OCI-LY1 (cell line): ENCODE results near the gene LENEP.

Source experiments
- H2AFZ ChIP-seq: fragments of 200-600 bp; sonication (generic), shearing (Covaris generic); 2 replicates; pipeline ENCODE4 v1.6.0; 2014; ENCODE audit warnings: antibody characterized with exemption, mild to moderate bottlenecking, low read length
- H3F3A ChIP-seq: fragments of 200-600 bp; sonication (generic), shearing (Covaris generic); 2 replicates; pipeline ENCODE4 v1.6.0; 2014; ENCODE audit warnings: mild to moderate bottlenecking, antibody characterized with exemption, low read length, moderate library complexity; ENCODE audit not compliant: insufficient read depth
- H3K27ac ChIP-seq: fragments of 200-600 bp; sonication (generic); 2 replicates; pipeline ENCODE4 v1.5.1; 2014; ENCODE audit warnings: low read length, mixed run types, mild to moderate bottlenecking, low read depth; ENCODE audit not compliant: poor library complexity, severe bottlenecking
- H3K27me3 ChIP-seq: fragments of 200-600 bp; sonication (generic); 2 replicates; pipeline ENCODE4 v1.6.0; 2014; ENCODE audit warnings: antibody characterized with exemption, mild to moderate bottlenecking, low read length, moderate library complexity; ENCODE audit not compliant: insufficient read depth
- H3K36me3 ChIP-seq: fragments of 200-600 bp; sonication (generic); 2 replicates; pipeline ENCODE4 v1.6.1; 2014; ENCODE audit warnings: mild to moderate bottlenecking, antibody characterized with exemption, low read length, moderate library complexity, mixed read lengths; ENCODE audit not compliant: insufficient read depth
- H3K4me1 ChIP-seq: fragments of 200-600 bp; sonication (generic); 2 replicates; pipeline ENCODE4 v1.5.1; 2014; ENCODE audit warnings: mild to moderate bottlenecking, low read length, moderate library complexity; ENCODE audit not compliant: insufficient read depth, severe bottlenecking
- H3K4me2 ChIP-seq: fragments of 200-600 bp; sonication (generic), shearing (Covaris generic); 2 replicates; pipeline ENCODE4 v1.6.1; 2014; ENCODE audit warnings: low read length
- H3K4me3 ChIP-seq: fragments of 200-600 bp; sonication (generic); 2 replicates; pipeline ENCODE4 v1.5.1; 2014; ENCODE audit warnings: low read length, low read depth, mild to moderate bottlenecking, mixed read lengths; ENCODE audit not compliant: poor library complexity, severe bottlenecking
- H3K79me2 ChIP-seq: fragments of 200-600 bp; shearing (Covaris generic); 2 replicates; pipeline ENCODE4 v1.6.1; 2016; ENCODE audit warnings: mixed run types, low read length, mixed read lengths; ENCODE audit not compliant: insufficient read depth
- H3K9ac ChIP-seq: fragments of 200-600 bp; sonication (generic), shearing (Covaris generic); 2 replicates; pipeline ENCODE4 v1.6.1; 2014; ENCODE audit warnings: mild to moderate bottlenecking, low read length, mixed read lengths
- H3K9me2 ChIP-seq: fragments of 200-600 bp; sonication (generic), shearing (Covaris generic); 2 replicates; pipeline ENCODE4 v1.6.1; 2014; ENCODE audit warnings: low read depth, mild to moderate bottlenecking, low read length, mixed read lengths
- H3K9me3 ChIP-seq: fragments of 200-600 bp; shearing (Covaris generic); 2 replicates; pipeline ENCODE4 v1.6.1; 2014; ENCODE audit warnings: low read length, mixed read lengths
- H4K20me1 ChIP-seq: fragments of 200-600 bp; sonication (generic), shearing (Covaris generic); 2 replicates; pipeline ENCODE4 v1.6.0; 2016; ENCODE audit warnings: mild to moderate bottlenecking, low read length; ENCODE audit not compliant: insufficient read depth
- CTCF ChIP-seq: fragments of 200-600 bp; sonication (generic), shearing (Covaris generic); IDR thresholded peaks from 2 replicates; pipeline ENCODE4 v1.5.1; 2017; ENCODE audit warnings: mild to moderate bottlenecking, antibody characterized with exemption, low read length, moderate library complexity, mixed read lengths
- EZH2 ChIP-seq: fragments of 200-600 bp; sonication (generic), shearing (Covaris generic); IDR thresholded peaks from 2 replicates; pipeline ENCODE4 v1.8.0; 2017; ENCODE audit warnings: borderline replicate concordance, mixed run types, mild to moderate bottlenecking, antibody characterized with exemption, low read length, moderate library complexity, mixed read lengths

Gene LENEP

GRCh38 chr1:155009742-155010141 lies 16.4 kb downstream of the LENEP start:
- H3K4me1 ChIP-seq: peaks cover 18% of the 10 kb centered on the region
- no peak overlapping the region for H3K4me2 ChIP-seq
- H3K27ac ChIP-seq: no peak overlapping the region
- no peak overlapping the region for H3K9ac ChIP-seq
- TF ChIP-seq EZH2 (no peak), CTCF (no peak)
- H3K9me2 ChIP-seq: no peaks in the 10 kb centered on the region
- no peak overlapping the region for H2AFZ ChIP-seq
- H3K79me2 ChIP-seq: no peaks in the 10 kb centered on the region
- H3K9me3 ChIP-seq: no peaks in the 10 kb centered on the region
- H3K36me3 ChIP-seq: no peaks in the 10 kb centered on the region
- H3K27me3 ChIP-seq: no peaks in the 10 kb centered on the region
- H3K4me3 ChIP-seq: no peak overlapping the region
- H4K20me1 ChIP-seq: no peaks in the 10 kb centered on the region
- H3F3A ChIP-seq: peaks cover 4% of the 10 kb centered on the region; the same call in 1 of the 2 replicates

DNA sequence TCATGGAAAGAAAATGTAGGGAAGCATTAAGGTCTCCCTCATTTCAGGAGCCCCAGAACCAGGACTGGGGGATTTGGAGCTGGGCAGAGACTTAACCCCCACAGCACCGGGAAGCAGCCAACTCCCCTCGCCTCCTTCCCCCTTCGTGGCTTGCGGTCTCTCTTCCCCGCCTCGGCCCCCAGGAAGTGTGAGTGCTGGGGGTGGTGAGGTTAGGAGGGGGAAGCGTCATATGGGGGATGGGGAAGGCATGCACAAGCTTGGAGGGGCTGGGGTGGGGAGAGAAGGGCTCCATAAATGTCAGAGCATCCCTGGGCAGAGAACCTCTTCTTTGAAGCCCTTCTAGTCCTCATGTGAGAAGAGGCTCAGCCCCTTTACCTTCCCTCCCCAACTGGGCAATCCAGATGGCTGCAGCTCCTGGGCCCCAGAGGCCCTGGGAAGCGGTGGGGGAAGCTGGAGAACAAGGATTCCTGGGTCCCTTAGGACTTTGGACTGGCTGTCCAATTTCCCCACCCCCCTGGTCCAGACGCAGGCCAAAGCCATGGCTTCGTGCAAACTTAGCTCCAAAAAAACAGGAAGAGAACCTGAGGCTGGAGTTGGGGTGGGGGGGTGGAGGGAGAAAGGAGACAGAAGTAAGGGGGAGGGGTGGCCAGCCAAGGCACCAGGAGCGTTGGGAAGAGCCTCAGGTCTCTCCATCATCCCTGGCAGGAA lies 17.0 kb downstream of the LENEP start:
- peaks cover 12% of the 10 kb centered on the region for H3K4me1 ChIP-seq
- H3K4me2 ChIP-seq: no peak overlapping the region
- H3K36me3 ChIP-seq: no peaks in the 10 kb centered on the region

DNA sequence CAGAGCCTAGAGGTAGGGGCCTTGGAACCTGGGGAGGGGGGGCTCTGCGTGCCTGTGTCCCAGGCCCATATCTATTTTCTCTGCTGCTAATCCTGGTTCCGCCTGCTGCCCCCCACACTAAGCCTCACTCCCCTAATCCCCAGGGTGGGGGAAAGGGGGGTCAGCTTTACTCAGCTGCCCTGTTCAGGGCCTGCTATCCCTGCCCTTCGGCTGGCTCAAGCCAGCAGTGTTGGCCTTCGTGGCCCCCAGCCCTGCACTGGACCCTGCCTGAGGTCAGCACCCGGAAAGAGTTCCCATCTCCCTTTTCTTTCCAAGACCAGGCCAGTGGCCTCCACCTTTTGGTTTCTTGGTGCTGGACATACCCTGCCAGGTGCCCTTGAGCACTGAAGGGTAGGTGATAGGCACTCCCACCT lies 17.6 kb downstream of the LENEP start:
- H3K4me1 ChIP-seq: peaks cover 6% of the 10 kb centered on the region
- H3K27ac ChIP-seq: no peak overlapping the region
- H3K79me2 ChIP-seq: no peaks in the 10 kb centered on the region
- H3K4me3 ChIP-seq: no peak overlapping the region
- H3F3A ChIP-seq: peaks cover 4% of the 10 kb centered on the region; the same call in 1 of the 2 replicates
- H3K9ac ChIP-seq: no peak overlapping the region
- H3K27me3 ChIP-seq: no peaks in the 10 kb centered on the region
- no peaks in the 10 kb centered on the region for H3K9me3 ChIP-seq
- H3K4me2 ChIP-seq: no peak overlapping the region
- no peaks in the 10 kb centered on the region for H3K9me2 ChIP-seq
- TF ChIP-seq EZH2 (no peak), CTCF (no peak)
- no peak overlapping the region for H2AFZ ChIP-seq
- H4K20me1 ChIP-seq: no peaks in the 10 kb centered on the region
- no peaks in the 10 kb centered on the region for H3K36me3 ChIP-seq

More for the DNA sequence above, 17.0 kb downstream of the LENEP start:
- no peak overlapping the region for H3K9ac ChIP-seq
- no peak overlapping the region for H3K27ac ChIP-seq
- H3K27me3 ChIP-seq: no peaks in the 10 kb centered on the region
- TF ChIP-seq EZH2 (no peak), CTCF (no peak)
- H3K9me3 ChIP-seq: no peaks in the 10 kb centered on the region
- H3K4me3 ChIP-seq: no peak overlapping the region
- H3F3A ChIP-seq: peaks cover 4% of the 10 kb centered on the region; the same call in 1 of the 2 replicates
- H3K79me2 ChIP-seq: no peaks in the 10 kb centered on the region
- H2AFZ ChIP-seq: no peak overlapping the region
- no peaks in the 10 kb centered on the region for H3K9me2 ChIP-seq
- no peaks in the 10 kb centered on the region for H4K20me1 ChIP-seq
